Peyer's patch (tissue), 4 donors: ENCODE data around the gene DCUN1D1.

Experiments used
- CTCF ChIP-seq, 6 experiments: fragments of 450-650 bp in 4 of 6; fragments of 200-600 bp in 2 of 6; sonication (generic) in 1 of 6; IDR thresholded peaks; one replicate each; pipeline ENCODE4 v1.5.1; 2017 to 2019; ENCODE audit warnings: antibody characterized with exemption in 6 of 6, mild to moderate bottlenecking in 3 of 6, moderate library complexity in 1 of 6
- POLR2A ChIP-seq, 2 donors: fragments of 450-650 bp; IDR thresholded peaks; one replicate each; pipeline ENCODE4 v1.5.1; 2017; ENCODE audit warnings: antibody characterized with exemption in 2 of 2, mild to moderate bottlenecking in 2 of 2, moderate library complexity in 2 of 2

GRCh38 chr3:182989566-182989965 is 9.2 kb upstream of the DCUN1D1 start:
- no peak for TF ChIP-seq CTCF (IDR thresholded peaks at IDR 0.05)
- no peak for TF ChIP-seq POLR2A (IDR thresholded peaks at IDR 0.05)
